B cell (primary cell): ENCODE results near the gene MPZL3.

ENCODE experiments used
- EZH2 ChIP-seq: IDR thresholded peaks from 2 replicates; pipeline ENCODE4 v1.6.1; 2012; ENCODE audit warnings: borderline replicate concordance, low read depth, mild to moderate bottlenecking, moderate library complexity, low read length; ENCODE audit not compliant: insufficient read depth, poor library complexity, severe bottlenecking
- TF ChIP-seq, protein P1 (sequence below): fragments of 200-600 bp; IDR thresholded peaks from one replicate; pipeline ENCODE4 v1.8.0; 2022; ENCODE audit warnings: antibody characterized with exemption, mild to moderate bottlenecking

DNA sequence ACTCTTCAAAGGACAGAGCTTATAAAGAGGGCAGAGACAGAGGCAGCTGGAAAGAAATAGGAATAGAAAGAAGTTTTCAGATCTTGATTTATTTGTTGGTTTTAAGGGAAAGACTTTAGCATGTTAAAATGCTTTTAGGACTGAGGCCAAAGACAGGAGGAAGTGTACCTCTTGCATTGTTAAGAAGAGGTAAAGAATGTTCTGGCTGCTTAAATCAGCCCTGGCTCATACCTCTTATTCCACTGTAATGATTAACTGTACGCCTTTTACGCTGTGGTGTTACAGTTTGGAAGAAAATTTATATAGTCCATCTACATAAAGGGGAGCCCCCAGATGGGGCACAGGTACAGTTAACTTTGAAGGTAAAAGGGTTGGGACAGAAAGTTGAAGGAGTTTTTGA lies 22.0 kb upstream of the MPZL3 start:
- TF ChIP-seq, protein P1, sequence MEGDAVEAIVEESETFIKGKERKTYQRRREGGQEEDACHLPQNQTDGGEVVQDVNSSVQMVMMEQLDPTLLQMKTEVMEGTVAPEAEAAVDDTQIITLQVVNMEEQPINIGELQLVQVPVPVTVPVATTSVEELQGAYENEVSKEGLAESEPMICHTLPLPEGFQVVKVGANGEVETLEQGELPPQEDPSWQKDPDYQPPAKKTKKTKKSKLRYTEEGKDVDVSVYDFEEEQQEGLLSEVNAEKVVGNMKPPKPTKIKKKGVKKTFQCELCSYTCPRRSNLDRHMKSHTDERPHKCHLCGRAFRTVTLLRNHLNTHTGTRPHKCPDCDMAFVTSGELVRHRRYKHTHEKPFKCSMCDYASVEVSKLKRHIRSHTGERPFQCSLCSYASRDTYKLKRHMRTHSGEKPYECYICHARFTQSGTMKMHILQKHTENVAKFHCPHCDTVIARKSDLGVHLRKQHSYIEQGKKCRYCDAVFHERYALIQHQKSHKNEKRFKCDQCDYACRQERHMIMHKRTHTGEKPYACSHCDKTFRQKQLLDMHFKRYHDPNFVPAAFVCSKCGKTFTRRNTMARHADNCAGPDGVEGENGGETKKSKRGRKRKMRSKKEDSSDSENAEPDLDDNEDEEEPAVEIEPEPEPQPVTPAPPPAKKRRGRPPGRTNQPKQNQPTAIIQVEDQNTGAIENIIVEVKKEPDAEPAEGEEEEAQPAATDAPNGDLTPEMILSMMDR = no peak
- TF ChIP-seq EZH2 = no peak
